Ishikawa (cell line): Measurements from ENCODE around the gene HELT.

ENCODE experiments used
- CEBPB ChIP-seq: IDR thresholded peaks from 2 replicates; pipeline ENCODE4 v1.6.1; 2012
- CREB1 ChIP-seq: IDR thresholded peaks from 2 replicates; pipeline ENCODE4 v1.6.1; 2012; ENCODE audit warnings: low read depth
- EGR1 ChIP-seq: IDR thresholded peaks from 2 replicates; pipeline ENCODE4 v1.6.1; 2012
- EP300 ChIP-seq: IDR thresholded peaks from 2 replicates; pipeline ENCODE4 v1.6.1; 2012; ENCODE audit warnings: borderline replicate concordance
- FOXM1 ChIP-seq: IDR thresholded peaks from 2 replicates; pipeline ENCODE4 v1.6.1; 2012; ENCODE audit warnings: low read depth, borderline replicate concordance
- MAX ChIP-seq: IDR thresholded peaks from 2 replicates; pipeline ENCODE4 v1.6.1; 2012
- NFIC ChIP-seq: IDR thresholded peaks from 2 replicates; pipeline ENCODE4 v1.6.1; 2012
- RAD21 ChIP-seq: IDR thresholded peaks from 2 replicates; pipeline ENCODE4 v1.6.1; 2012; ENCODE audit warnings: low read depth
- REST ChIP-seq: IDR thresholded peaks from 2 replicates; pipeline ENCODE4 v1.6.1; 2012; ENCODE audit warnings: low read depth, mild to moderate bottlenecking
- TAF1 ChIP-seq: IDR thresholded peaks from 2 replicates; pipeline ENCODE4 v1.6.1; 2012; ENCODE audit warnings: low read depth, mild to moderate bottlenecking
- TCF12 ChIP-seq: IDR thresholded peaks from 2 replicates; pipeline ENCODE4 v1.6.1; 2012; ENCODE audit warnings: low read depth
- TEAD4 ChIP-seq: IDR thresholded peaks from 2 replicates; pipeline ENCODE4 v1.6.1; 2012
- YY1 ChIP-seq: IDR thresholded peaks from 2 replicates; pipeline ENCODE4 v1.6.1; 2012; ENCODE audit warnings: low read depth
- ZBTB7A ChIP-seq: IDR thresholded peaks from 2 replicates; pipeline ENCODE4 v1.6.1; 2012; ENCODE audit warnings: low read depth
- TF ChIP-seq, protein P1 (sequence below): IDR thresholded peaks from 2 replicates; pipeline ENCODE4 v1.6.1; 2012

Gene HELT

GRCh38 chr4:185020293-185020808, 2.1 kb downstream of the HELT start:
- TF ChIP-seq REST (no peak), MAX (peak; percentile 51), YY1 (0 out of 2 replicates have a peak, but pooled peaks have one; percentile 10)

DNA sequence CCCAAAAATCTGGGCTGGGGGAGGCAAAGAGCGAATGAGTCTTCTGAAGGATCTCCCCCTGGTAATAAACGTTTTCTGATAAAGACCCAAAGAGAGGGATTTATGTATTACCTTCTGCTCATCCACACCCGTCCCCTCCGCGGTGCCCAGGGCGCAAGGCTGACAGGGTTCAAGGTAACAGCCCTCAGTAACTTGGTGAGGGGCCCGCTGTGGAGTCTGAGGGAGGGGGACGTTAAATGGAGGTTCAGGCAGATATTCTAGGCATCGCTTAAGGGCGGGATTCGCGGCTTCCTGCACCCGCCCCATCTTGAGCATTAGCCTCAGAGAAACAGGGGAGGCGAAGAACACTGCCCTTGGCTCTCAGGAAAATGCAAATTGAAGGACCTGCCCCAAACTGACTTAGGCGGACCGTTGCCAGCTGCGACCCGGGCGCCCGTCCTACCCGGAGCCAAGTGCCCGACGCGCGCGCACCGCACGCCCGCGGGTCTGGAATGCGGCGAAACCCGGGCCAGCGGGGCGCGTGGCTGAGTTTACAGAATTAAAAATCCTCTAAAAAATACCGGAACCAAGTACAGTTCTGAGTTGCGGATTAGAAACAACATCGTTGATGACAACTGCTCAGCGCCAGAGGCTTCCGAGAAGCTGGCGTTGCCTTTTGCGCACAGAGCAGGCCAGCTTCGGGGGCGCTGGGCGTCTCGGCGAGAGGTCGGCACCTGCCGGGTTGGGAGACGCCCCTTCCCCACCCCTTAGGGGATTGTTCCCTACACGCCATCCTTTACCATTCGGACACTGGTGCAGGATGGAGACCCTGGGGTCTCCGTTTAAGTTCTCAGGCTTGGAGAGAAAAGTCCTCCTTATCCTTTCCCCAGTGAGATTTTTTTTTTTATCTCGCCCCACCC, 2.8 kb downstream of the HELT start:
- 0 out of 2 replicates have a peak, but pooled peaks have one; percentile 20 for TF ChIP-seq TEAD4
- no peak for TF ChIP-seq RAD21
- no peak for TF ChIP-seq CREB1

DNA sequence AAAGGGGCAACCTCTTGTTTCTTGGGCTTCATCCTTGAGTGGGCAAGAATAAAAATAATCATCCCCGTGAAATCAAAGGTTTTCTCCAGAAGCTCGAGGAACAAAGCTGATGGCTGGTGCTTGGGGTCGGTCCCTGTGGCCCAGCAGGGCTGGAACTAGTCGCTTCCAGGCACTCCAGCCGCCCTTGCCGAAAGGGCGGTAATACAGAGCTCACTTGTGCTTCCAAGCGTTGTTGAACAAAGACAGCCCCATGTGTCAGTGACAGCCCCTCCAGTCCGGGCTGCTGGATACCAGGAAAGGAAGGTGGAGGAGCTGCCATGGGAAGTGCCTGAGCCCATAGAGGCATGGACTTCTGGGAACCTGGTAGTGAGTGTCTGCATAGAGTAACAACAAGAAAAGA, 5.2 kb downstream of the HELT start:
- TF ChIP-seq MAX: no peak
- no peak for TF ChIP-seq YY1

DNA sequence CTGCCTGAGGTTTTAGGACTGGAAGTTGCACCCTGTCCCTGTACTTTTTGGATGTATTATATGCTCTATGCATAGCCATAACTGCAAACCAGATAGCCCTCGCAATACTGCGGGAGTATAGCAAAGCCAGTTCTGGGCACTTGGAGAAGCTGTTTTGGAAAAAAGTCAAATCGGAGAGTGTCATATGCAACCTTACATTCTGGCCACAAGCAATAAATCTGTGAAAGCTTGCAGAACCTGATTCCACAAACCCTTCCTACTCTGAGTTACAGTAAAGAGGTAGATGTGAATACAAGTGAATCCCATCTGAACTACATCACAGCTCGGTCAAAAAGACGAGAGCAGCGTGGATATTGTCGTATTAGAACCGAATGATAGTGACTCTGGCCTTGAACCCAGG, 10.3 kb downstream of the HELT start:
- TF ChIP-seq REST (no peak), EP300 (no peak), ZBTB7A (no peak), TEAD4 (no peak), TAF1 (no peak), CREB1 (no peak), FOXM1 (no peak), CEBPB (no peak), MAX (no peak), TCF12 (no peak), RAD21 (no peak), NFIC (no peak), YY1 (no peak), EGR1 (no peak)
- TF ChIP-seq, protein P1, sequence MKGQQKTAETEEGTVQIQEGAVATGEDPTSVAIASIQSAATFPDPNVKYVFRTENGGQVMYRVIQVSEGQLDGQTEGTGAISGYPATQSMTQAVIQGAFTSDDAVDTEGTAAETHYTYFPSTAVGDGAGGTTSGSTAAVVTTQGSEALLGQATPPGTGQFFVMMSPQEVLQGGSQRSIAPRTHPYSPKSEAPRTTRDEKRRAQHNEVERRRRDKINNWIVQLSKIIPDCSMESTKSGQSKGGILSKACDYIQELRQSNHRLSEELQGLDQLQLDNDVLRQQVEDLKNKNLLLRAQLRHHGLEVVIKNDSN: no peak

DNA sequence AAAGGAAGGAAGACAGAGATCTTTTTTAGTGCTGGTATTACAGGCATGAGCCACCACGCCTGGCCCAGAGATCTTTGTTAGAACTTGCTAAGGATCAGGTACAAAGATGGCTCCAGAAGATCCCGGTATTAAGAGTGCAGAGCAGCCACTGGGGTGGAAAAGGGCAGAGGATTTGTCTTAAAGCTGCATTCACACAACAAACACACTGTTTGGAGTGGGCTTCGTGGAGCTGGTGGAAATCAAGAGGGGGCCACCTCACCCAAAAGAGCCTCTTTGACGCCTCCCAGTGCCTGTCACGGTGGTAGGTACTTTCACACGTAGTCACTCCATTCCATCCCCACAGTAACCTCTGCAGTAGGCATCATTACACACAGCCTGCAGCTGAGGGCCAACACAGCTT, 13.3 kb downstream of the HELT start:
- TF ChIP-seq TEAD4: no peak

DNA sequence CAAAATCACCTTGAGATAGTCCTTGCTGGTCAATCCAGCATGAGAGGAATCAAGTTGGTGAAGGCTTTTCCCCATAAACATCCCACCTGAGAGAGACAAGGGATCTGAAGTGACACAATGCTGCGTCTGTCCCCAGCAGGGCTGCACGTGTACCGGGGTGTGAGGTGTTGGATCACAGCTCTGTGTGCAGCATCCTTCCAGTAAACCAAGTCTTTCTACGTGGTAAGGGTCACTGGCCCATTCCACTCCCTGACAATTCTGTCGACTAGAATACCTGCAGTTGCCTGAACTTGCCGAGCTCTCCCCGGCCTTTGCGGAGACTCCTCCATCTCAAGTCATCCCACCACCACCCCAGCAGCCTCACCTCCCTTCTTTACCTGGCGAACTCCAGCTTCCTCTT, 14.8 kb downstream of the HELT start:
- TF ChIP-seq YY1 (no peak), RAD21 (no peak), EP300 (no peak), REST (no peak), MAX (no peak), ZBTB7A (no peak), NFIC (no peak), TEAD4 (no peak), CEBPB (no peak), CREB1 (no peak), TAF1 (no peak), FOXM1 (no peak), TCF12 (no peak), EGR1 (no peak)
- TF ChIP-seq, protein P1: no peak
